PC-9 (cell line): ENCODE results near the gene CCDC34. TPM values are rescaled to one million over a fixed set of nuclear protein-coding genes. Genes with fewer than 3 reads are reported as not detected.

Source experiments
- BruUV-seq: library from RNA; stranded (reverse); fragments of 400-500 nt; replicated peaks from 2 replicates; lab custom pipeline; 2021; lab: Mats Ljungman, UMichigan
- CTCF ChIA-PET: fragments of 300-600 bp; sonication (Branson Sonifier 250); formaldehyde crosslinking; loops from one replicate; lab custom pipeline; 2022; ENCODE audit warnings: antibody characterized with exemption; lab: Charles Lee
- POLR2A ChIA-PET: fragments of 300-600 bp; sonication (Branson Sonifier 250); formaldehyde crosslinking; loops from one replicate; lab custom pipeline; 2022; ENCODE audit warnings: antibody characterized with exemption; ENCODE audit not compliant: unreplicated experiment; lab: Charles Lee
- DNase-seq, 2 experiments: peaks; one replicate each; pipeline versions ENCODE4 v3.0.0 to v3.0.0-alpha.2; 2015 to 2022; ENCODE audit warnings: mixed read lengths in 1 of 2
- H2AFZ ChIP-seq: fragments of 200-600 bp; sonication (generic); 2 replicates; pipeline ENCODE4 v1.8.1; 2017; ENCODE audit warnings: antibody characterized with exemption
- H3F3A ChIP-seq: fragments of 200-600 bp; sonication (generic); 2 replicates; pipeline ENCODE4 v1.8.1; 2017; ENCODE audit warnings: antibody characterized with exemption, mild to moderate bottlenecking, low read depth; ENCODE audit not compliant: insufficient read depth
- H3K27ac ChIP-seq: fragments of 200-600 bp; sonication (generic); 2 replicates; pipeline ENCODE4 v1.6.1; 2016; ENCODE audit warnings: mixed run types
- H3K27me3 ChIP-seq: fragments of 200-600 bp; sonication (generic); 2 replicates; pipeline ENCODE4 v1.6.1; 2016; ENCODE audit warnings: low read depth, mixed run types; ENCODE audit not compliant: insufficient read depth
- H3K36me3 ChIP-seq: fragments of 200-600 bp; sonication (generic); 2 replicates; pipeline ENCODE4 v1.6.1; 2016; ENCODE audit warnings: low read depth, mixed run types
- H3K4me1 ChIP-seq: fragments of 200-600 bp; sonication (generic); replicated peaks from 2 replicates; pipeline ENCODE4 v1.6.1; 2016; ENCODE audit warnings: mixed run types; ENCODE audit not compliant: insufficient read depth
- H3K4me2 ChIP-seq: fragments of 200-600 bp; sonication (generic); 2 replicates; pipeline ENCODE4 v1.6.1; 2017; ENCODE audit warnings: mixed run types
- H3K4me3 ChIP-seq: fragments of 200-600 bp; sonication (generic); 2 replicates; pipeline ENCODE4 v1.6.1; 2016; ENCODE audit warnings: mixed run types
- H3K79me2 ChIP-seq: fragments of 200-600 bp; sonication (generic); 2 replicates; pipeline ENCODE4 v1.6.1; 2017; ENCODE audit warnings: low read depth, mixed run types
- H3K9me2 ChIP-seq: fragments of 200-600 bp; sonication (generic); 2 replicates; pipeline ENCODE4 v1.8.1; 2017; ENCODE audit warnings: mild to moderate bottlenecking; ENCODE audit not compliant: insufficient read depth
- H3K9me3 ChIP-seq: fragments of 200-600 bp; sonication (generic); 2 replicates; pipeline ENCODE4 v1.8.1; 2016; ENCODE audit warnings: low read depth; ENCODE audit not compliant: insufficient read depth
- H4K20me1 ChIP-seq: fragments of 200-600 bp; sonication (generic); 2 replicates; pipeline ENCODE4 v1.8.1; 2017; ENCODE audit not compliant: insufficient read depth
- CTCF ChIP-seq: fragments of 200-600 bp; sonication (generic); conservative IDR thresholded peaks from 2 replicates; pipeline ENCODE4 v1.6.1; 2017; ENCODE audit warnings: mixed run types, antibody characterized with exemption, mild to moderate bottlenecking, moderate library complexity
- EZH2 ChIP-seq: fragments of 200-600 bp; sonication (generic); IDR thresholded peaks from 2 replicates; pipeline ENCODE4 v1.8.0; 2017; ENCODE audit warnings: antibody characterized with exemption, low read depth
- intact Hi-C: fragments of 100-400 bp; cut with micrococcal nuclease; formaldehyde crosslinking; loops from one replicate; pipeline ENCODE4 v1.10.0; 2022; ENCODE audit not compliant: unreplicated experiment
- total RNA-seq: library from RNA; stranded (reverse); gene quantifications from 2 replicates; pipeline ENCODE4 v1.2.3, GENCODE V29; 2021

Gene CCDC34
- total RNA-seq, 1 experiment from 2014 or later = 33.6 TPM

DNA sequence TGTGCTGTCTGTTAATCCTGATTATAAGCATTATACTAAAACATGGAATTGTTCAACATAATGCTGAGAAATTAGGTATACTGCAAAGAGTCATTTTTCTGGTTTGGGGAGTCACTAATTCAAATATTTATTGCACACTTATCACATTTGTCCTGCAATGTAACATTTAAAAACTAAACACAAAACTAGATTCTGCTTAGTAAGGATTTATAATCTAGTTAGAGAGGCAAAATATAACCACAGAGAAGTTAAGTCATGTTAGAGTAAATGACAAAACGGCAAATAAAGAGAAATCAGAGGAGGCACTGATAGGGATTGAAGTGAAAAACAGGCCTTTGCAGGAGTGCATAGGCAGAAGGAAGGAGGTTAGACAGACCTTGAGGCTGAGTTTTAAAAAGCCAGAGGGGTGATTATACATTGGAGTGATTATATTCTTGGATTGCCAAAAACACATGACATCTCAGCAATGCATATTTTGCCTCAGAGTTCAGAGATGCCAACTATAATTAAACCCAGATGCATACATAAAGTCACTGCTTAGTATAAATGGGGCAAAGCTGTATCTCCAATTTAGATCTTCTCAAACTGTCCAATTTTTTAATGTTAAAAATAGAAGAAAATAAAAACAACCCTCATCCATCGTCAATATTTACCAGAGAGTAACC lies 49.7 kb downstream of the CCDC34 start:
- Histone ChIP-seq H3K9me3 (no peaks in the 10 kb centered on the region), H3K4me1 (no peaks in the 10 kb centered on the region; the same call in 1 of the 2 replicates), H3F3A (no peaks in the 10 kb centered on the region), H3K9me2 (no peaks in the 10 kb centered on the region), H3K4me3 (no peak overlapping the region), H3K4me2 (no peak overlapping the region), H3K36me3 (no peaks in the 10 kb centered on the region), H4K20me1 (no peaks in the 10 kb centered on the region), H3K27ac (no peak overlapping the region), H2AFZ (no peak overlapping the region), H3K27me3 (no peaks in the 10 kb centered on the region), H3K79me2 (no peaks in the 10 kb centered on the region)
- DNase-seq = no peak
- BruUV-seq = no TSS peak
- ChIA-PET POLR2A (interaction anchor here (0.7 kb wide), 1 partner anchor 620 kb away, joined by 15 read pairs; no protein-coding TSS in a partner anchor), CTCF (no interaction called here)
- TF ChIP-seq CTCF (no peak), EZH2 (no peak)
- intact Hi-C loops = no loop called here

DNA sequence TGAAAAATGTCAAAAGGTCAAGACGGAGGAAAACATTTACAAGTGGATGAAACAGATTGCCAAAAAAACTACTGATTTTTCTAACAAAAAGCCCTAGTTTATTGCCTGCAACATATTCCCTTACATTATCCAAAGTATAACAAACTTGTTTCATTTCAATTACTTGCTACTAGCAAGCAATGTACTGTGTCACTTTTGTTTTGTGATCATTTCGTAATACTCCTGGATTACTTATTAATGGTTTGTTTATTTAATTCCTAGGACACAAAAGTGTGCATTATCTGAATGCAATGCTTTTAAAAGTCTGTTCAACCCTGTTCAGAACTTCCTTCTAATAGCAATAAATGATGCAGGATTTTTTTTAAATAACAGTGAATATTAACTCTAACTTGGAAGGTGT lies 50.9 kb downstream of the CCDC34 start:
- Histone ChIP-seq H3K27me3 (no peaks in the 10 kb centered on the region), H3K27ac (no peak overlapping the region), H3F3A (no peaks in the 10 kb centered on the region), H3K4me3 (no peak overlapping the region), H2AFZ (no peak overlapping the region), H3K36me3 (no peaks in the 10 kb centered on the region), H3K4me1 (no peaks in the 10 kb centered on the region; the same call in 1 of the 2 replicates), H3K9me3 (no peaks in the 10 kb centered on the region), H4K20me1 (no peaks in the 10 kb centered on the region), H3K79me2 (no peaks in the 10 kb centered on the region), H3K9me2 (no peaks in the 10 kb centered on the region), H3K4me2 (no peak overlapping the region)
- DNase-seq = no peak
- no TSS peak for BruUV-seq
- POLR2A ChIA-PET = no interaction called here
- intact Hi-C loops = no loop called here
- TF ChIP-seq CTCF = no peak
- TF ChIP-seq EZH2 = no peak
- CTCF ChIA-PET = no interaction called here

GRCh38 chr11:27310707-27311106 lies 52.3 kb downstream of the CCDC34 start:
- no TSS peak for BruUV-seq
- H3K27me3 ChIP-seq = no peaks in the 10 kb centered on the region
- ChIA-PET POLR2A (no interaction called here), CTCF (no interaction called here)
- TF ChIP-seq CTCF (no peak), EZH2 (no peak)
- no peak overlapping the region for H3K4me2 ChIP-seq
- H3K9me3 ChIP-seq = no peaks in the 10 kb centered on the region
- H3K9me2 ChIP-seq = no peaks in the 10 kb centered on the region
- H3F3A ChIP-seq = no peaks in the 10 kb centered on the region
- no peaks in the 10 kb centered on the region for H3K79me2 ChIP-seq
- no peak overlapping the region for H3K27ac ChIP-seq
- H3K4me1 ChIP-seq = no peaks in the 10 kb centered on the region; the same call in 1 of the 2 replicates
- H2AFZ ChIP-seq = no peak overlapping the region
- H4K20me1 ChIP-seq = no peaks in the 10 kb centered on the region
- no peaks in the 10 kb centered on the region for H3K36me3 ChIP-seq
- intact Hi-C loops = no loop called here
- no peak overlapping the region for H3K4me3 ChIP-seq
- no peak for DNase-seq
